Measurements from ENCODE around the gene PTPRA. TPM values are rescaled to one million over a fixed set of nuclear protein-coding genes. Genes with fewer than 3 reads are reported as not detected.
"Not testable (repeated sequence)": the region's sequence is repeated elsewhere in the genome, so short reads cannot be mapped to it uniquely, and the experiment has no call there.

PTPRA gene
- total RNA-seq: 36.5 TPM

GRCh38 chr20:2873010-2873746 is at the start of gene PTPRA:
TSS of gene PTPRA (plus strand) at chr20:2873481. CDS start at chr20:2964278, 90,797 bp downstream.
- peak; percentile 96 for ATAC-seq

- no peak for ATAC-seq
Measured at GRCh38 chr20:2825761-2826160, 47.5 kb upstream of the PTPRA start.

- no peak for ATAC-seq
Measured at GRCh38 chr20:2826655-2827054, 46.6 kb upstream of the PTPRA start.

- no peak for ATAC-seq
Measured at GRCh38 chr20:2829376-2829775, 43.9 kb upstream of the PTPRA start.

- not testable (repeated sequence) for ATAC-seq
Measured at GRCh38 chr20:2831206-2831605, 42.1 kb upstream of the PTPRA start.

- ATAC-seq: no peak
Measured at GRCh38 chr20:2833761-2834160, 39.5 kb upstream of the PTPRA start.

GRCh38 chr20:2834401-2835110 is 38.7 kb upstream of the PTPRA start:
- no peak for ATAC-seq

GRCh38 chr20:2835331-2835796 is 37.9 kb upstream of the PTPRA start:
- no peak for ATAC-seq

GRCh38 chr20:2836035-2836434 is 37.2 kb upstream of the PTPRA start:
- ATAC-seq: no peak

- no peak for ATAC-seq
Measured at GRCh38 chr20:2837221-2837960, 35.9 kb upstream of the PTPRA start.

GRCh38 chr20:2838170-2838797 is 35.0 kb upstream of the PTPRA start:
- ATAC-seq: no peak

GRCh38 chr20:2838847-2839671 is 34.2 kb upstream of the PTPRA start:
- ATAC-seq: no peak

- no peak for ATAC-seq
Measured at GRCh38 chr20:2839732-2840137, 33.5 kb upstream of the PTPRA start.

GRCh38 chr20:2840138-2840966 is 32.9 kb upstream of the PTPRA start, which contains the start of the genes PCED1A and VPS16:
TSS of gene PCED1A (minus strand) at chr20:2840655. CDS start at chr20:2839912, 743 bp downstream.
TSS of gene VPS16 (plus strand) at chr20:2840745. CDS start at chr20:2840775, 30 bp downstream.
- peak; percentile 96 for ATAC-seq

- ATAC-seq: peak; percentile 30
Measured at GRCh38 chr20:2840967-2841531, 32.2 kb upstream of the PTPRA start.

GRCh38 chr20:2845607-2846006 is 27.7 kb upstream of the PTPRA start:
- no peak for ATAC-seq

GRCh38 chr20:2846698-2847097 is 26.6 kb upstream of the PTPRA start:
- no peak for ATAC-seq

GRCh38 chr20:2847802-2848201 is 25.5 kb upstream of the PTPRA start:
- ATAC-seq: no peak

GRCh38 chr20:2849529-2849928 is 23.8 kb upstream of the PTPRA start:
- ATAC-seq: no peak

GRCh38 chr20:2851086-2851485 is 22.2 kb upstream of the PTPRA start:
- ATAC-seq: no peak
